ENCODE measurements around the gene RGS17.

RGS17 gene

GRCh38 chr6:153145591-153145990 is 14.5 kb upstream of the RGS17 start:
- Histone ChIP-seq H3K27ac (ENCODE audit: extremely low read depth, low read depth, low read length) (no peak overlapping the region), H3K4me1 (ENCODE audit: control insufficient read depth, insufficient read depth, low read length) (no peaks in the 10 kb centered on the region), H3K9me3 (ENCODE audit: control insufficient read depth, insufficient read depth, low read depth, low read length) (no peaks in the 10 kb centered on the region), H3K4me3 (ENCODE audit: low read depth, low read length) (no peak overlapping the region), H3K36me3 (ENCODE audit: control insufficient read depth in 2 of 2, insufficient read depth in 1 of 2, low read length in 2 of 2) (no peaks in the 10 kb centered on the region)
- ChIA-PET POLR2A (no interaction called here), CTCF (no interaction called here)
- TF ChIP-seq ZNF473 (tag by site-specific recombination; IDR thresholded peaks at IDR 0.05) (no peak), ZNF513 (tag by site-specific recombination; IDR thresholded peaks at IDR 0.05) (no peak), ZNF555 (tag by site-specific recombination; conservative IDR thresholded peaks at IDR 0.05) (no peak), ZNF624 (tag by site-specific recombination; IDR thresholded peaks at IDR 0.05) (no peak), ZNF23 (tag by site-specific recombination; IDR thresholded peaks at IDR 0.05; ENCODE audit: borderline replicate concordance) (no peak), ZNF76 (tag by site-specific recombination; IDR thresholded peaks at IDR 0.05; ENCODE audit: borderline replicate concordance, low read depth) (no peak), HOXA7 (CRISPR knock-in tag; IDR thresholded peaks at IDR 0.05; ENCODE audit: borderline replicate concordance) (no peak), ZSCAN16 (tag by site-specific recombination; IDR thresholded peaks at IDR 0.05) (no peak), ATF2 (tag by site-specific recombination; IDR thresholded peaks at IDR 0.05; ENCODE audit: low read depth) (no peak), ZNF776 (tag by site-specific recombination; IDR thresholded peaks at IDR 0.05; ENCODE audit: borderline replicate concordance) (no peak), ZNF157 (tag by site-specific recombination; IDR thresholded peaks at IDR 0.05) (no peak), ZNF664 (tag by site-specific recombination; IDR thresholded peaks at IDR 0.05) (no peak), ZNF350 (tag by site-specific recombination; IDR thresholded peaks at IDR 0.05) (no peak)

GRCh38 chr6:153143200-153143599 is 12.1 kb upstream of the RGS17 start:
- H3K9me3 ChIP-seq (ENCODE audit: control insufficient read depth, insufficient read depth, low read depth, low read length): no peaks in the 10 kb centered on the region
- ChIA-PET CTCF (no interaction called here), POLR2A (no interaction called here)
- H3K4me3 ChIP-seq (ENCODE audit: low read depth, low read length): no peak overlapping the region
- H3K36me3 ChIP-seq (ENCODE audit: control insufficient read depth in 2 of 2, insufficient read depth in 1 of 2, low read length in 2 of 2): no peaks in the 10 kb centered on the region
- no peak overlapping the region for H3K27ac ChIP-seq (ENCODE audit: extremely low read depth, low read depth, low read length)
- no peak for TF ChIP-seq PRDM10 (tag by site-specific recombination; IDR thresholded peaks at IDR 0.05)
- TF ChIP-seq ZNF768 (tag by site-specific recombination; IDR thresholded peaks at IDR 0.05): no peak
- TF ChIP-seq SCRT1 (tag by site-specific recombination; IDR thresholded peaks at IDR 0.05; ENCODE audit: borderline replicate concordance): no peak
- no peak for TF ChIP-seq ZNF433 (tag by site-specific recombination; IDR thresholded peaks at IDR 0.05; ENCODE audit: low read depth)
- TF ChIP-seq PBX3 (CRISPR knock-in tag; IDR thresholded peaks at IDR 0.05): no peak
- TF ChIP-seq ZNF555 (tag by site-specific recombination; conservative IDR thresholded peaks at IDR 0.05): no peak
- H3K4me1 ChIP-seq (ENCODE audit: control insufficient read depth, insufficient read depth, low read length): no peaks in the 10 kb centered on the region
